B cell (primary cell): Measurements from ENCODE around the gene QSOX2. TPM values are rescaled to one million over a fixed set of nuclear protein-coding genes. Genes with fewer than 3 reads are reported as not detected.

Experiments
- ATAC-seq: fragments of 200-7000 bp; cut with Tn5 transposase; one replicate; pipeline ENCODE4 v1.10.0; 2021; ENCODE audit warnings: low read depth, mild to moderate bottlenecking, moderate number of reproducible peaks, moderate library complexity
- CTCF ChIA-PET: fragments of 350-600 bp; sonication (Branson Sonifier 250); formaldehyde crosslinking; loops from one replicate; lab custom pipeline; 2021; ENCODE audit warnings: antibody characterized with exemption, inconsistent platforms; lab: Charles Lee
- POLR2A ChIA-PET: fragments of 350-600 bp; sonication (Branson Sonifier 250); formaldehyde crosslinking; loops from one replicate; lab custom pipeline; 2021; ENCODE audit warnings: antibody characterized with exemption; lab: Charles Lee
- DNase-seq: peaks from one replicate; pipeline ENCODE4 v3.0.0; 2013
- H2AFZ ChIP-seq: 2 replicates; pipeline ENCODE4 v1.6.1; 2012; ENCODE audit warnings: mild to moderate bottlenecking, low read depth, low read length; ENCODE audit not compliant: insufficient read depth, poor library complexity, severe bottlenecking
- H3K27ac ChIP-seq, 2 donors: 1 replicate in 1 of 2; 2 replicates in 1 of 2; pipeline ENCODE4 v1.5.1; 2012 to 2013; ENCODE audit warnings: low read length in 2 of 2, mild to moderate bottlenecking in 2 of 2, moderate library complexity in 1 of 2
- H3K27me3 ChIP-seq, 4 experiments: fragments of 200-600 bp in 1 of 4; sonication (generic) in 1 of 4; replicated peaks in 1 of 4; 1 replicate in 2 of 4; 2 replicates in 2 of 4; pipeline versions ENCODE4 v1.6.1 to v1.7.0; 2013 to 2016; ENCODE audit warnings: low read length in 3 of 4, mild to moderate bottlenecking in 2 of 4, mixed read lengths in 1 of 4, moderate library complexity in 1 of 4; ENCODE audit not compliant: insufficient read depth in 4 of 4, control insufficient read depth in 3 of 4; ENCODE audit errors: control extremely low read depth in 1 of 4
- H3K36me3 ChIP-seq, 2 experiments: replicated peaks in 1 of 2; 1 replicate in 1 of 2; 2 replicates in 1 of 2; pipeline versions ENCODE4 v1.6.1 to v1.7.1; 2013; ENCODE audit warnings: low read length in 1 of 2; ENCODE audit not compliant: insufficient read depth in 2 of 2, control insufficient read depth in 1 of 2; ENCODE audit errors: control extremely low read depth in 1 of 2, extremely low read depth in 1 of 2
- H3K4me1 ChIP-seq, 2 donors: fragments of 200-600 bp in 1 of 2; sonication (generic) in 1 of 2; 1 replicate in 1 of 2; 2 replicates in 1 of 2; pipeline versions ENCODE4 v1.5.1 to v1.6.1; 2013 to 2017; ENCODE audit warnings: low read length in 2 of 2; ENCODE audit not compliant: control insufficient read depth in 2 of 2, insufficient read depth in 2 of 2
- H3K4me2 ChIP-seq: replicated peaks from 2 replicates; pipeline ENCODE3; 2012; ENCODE audit warnings: mild to moderate bottlenecking, low read depth, low read length; ENCODE audit not compliant: poor library complexity, severe bottlenecking
- H3K4me3 ChIP-seq, 5 experiments: fragments of 200-600 bp in 1 of 5; sonication (generic) in 1 of 5; 1 replicate in 3 of 5; 2 replicates in 2 of 5; pipeline versions ENCODE4 v1.5.1 to v1.7.0; 2011 to 2016; ENCODE audit warnings: low read length in 4 of 5, mild to moderate bottlenecking in 4 of 5, low read depth in 2 of 5, control low read depth in 1 of 5, moderate library complexity in 1 of 5; ENCODE audit not compliant: insufficient read depth in 1 of 5; ENCODE audit errors: control extremely low read depth in 1 of 5, extremely low read depth in 1 of 5
- H3K79me2 ChIP-seq: fragments of 200-600 bp; sonication (generic); one replicate; pipeline ENCODE4 v1.6.0; 2016; ENCODE audit warnings: low read length; ENCODE audit not compliant: control insufficient read depth, insufficient read depth
- H3K9ac ChIP-seq: fragments of 200-600 bp; sonication (generic); 2 replicates; pipeline ENCODE4 v1.6.1; 2017; ENCODE audit warnings: mild to moderate bottlenecking, low read length, moderate library complexity
- H3K9me3 ChIP-seq, 3 donors: one replicate each; pipeline versions ENCODE4 v1.6.1 to v1.7.1; 2013; ENCODE audit warnings: low read length in 2 of 3; ENCODE audit not compliant: control insufficient read depth in 2 of 3, insufficient read depth in 1 of 3; ENCODE audit errors: control extremely low read depth in 1 of 3
- H4K20me1 ChIP-seq: 2 replicates; pipeline ENCODE4 v1.6.0; 2012; ENCODE audit warnings: mild to moderate bottlenecking, low read length; ENCODE audit not compliant: insufficient read depth, control insufficient read depth, poor library complexity, severe bottlenecking
- H3K27ac Mint-ChIP-seq: one replicate; pipeline ENCODE4 v1.8.0; 2021; ENCODE audit warnings: mixed read lengths
- H3K27me3 Mint-ChIP-seq: one replicate; pipeline ENCODE4 v1.8.0; 2021; ENCODE audit warnings: mixed read lengths
- H3K4me1 Mint-ChIP-seq: one replicate; pipeline ENCODE4 v1.8.0; 2021; ENCODE audit warnings: mixed read lengths
- H3K4me3 Mint-ChIP-seq: one replicate; pipeline ENCODE4 v1.8.0; 2021; ENCODE audit warnings: mixed read lengths
- H3K9me3 Mint-ChIP-seq: one replicate; pipeline ENCODE4 v1.8.0; 2022; ENCODE audit warnings: mixed read lengths; ENCODE audit not compliant: insufficient read depth
- CTCF ChIP-seq: fragments of 200-600 bp; IDR thresholded peaks from one replicate; pipeline ENCODE4 v1.8.0; 2022; ENCODE audit warnings: antibody characterized with exemption, mild to moderate bottlenecking
- EZH2 ChIP-seq: IDR thresholded peaks from 2 replicates; pipeline ENCODE4 v1.6.1; 2012; ENCODE audit warnings: borderline replicate concordance, low read depth, mild to moderate bottlenecking, moderate library complexity, low read length; ENCODE audit not compliant: insufficient read depth, poor library complexity, severe bottlenecking
- WGBS: methylation state at CpG from one replicate; pipeline ENCODE4 v1.1.5; 2013; ENCODE audit warnings: missing lambda C conversion rate; ENCODE audit not compliant: insufficient coverage; 5-methylcytosine and 5-hydroxymethylcytosine counted together
- intact Hi-C: fragments of 100-400 bp; cut with micrococcal nuclease; formaldehyde crosslinking; loops from one replicate; pipeline ENCODE4 v1.10.0; 2022
- polyA plus RNA-seq: library from polyadenylated mRNA; depleted of rRNA; stranded (reverse); fragments of >200 nt; gene quantifications from 2 replicates; pipeline ENCODE4 v1.2.3, GENCODE V29; 2012
- total RNA-seq, 2 donors: library from RNA; stranded (reverse); fragments of 120-200 nt in 1 of 2; gene quantifications; 1 replicate in 1 of 2; 2 replicates in 1 of 2; pipeline versions ENCODE4 v1.2.3 to v1.2.4, GENCODE V29; 2013 to 2022

The QSOX2 gene
- total and polyA plus RNA-seq, 2 donors (not counting 1 experiment from before 2014, with no cell fraction given), result 62.9 to 139 TPM

GRCh38 chr9:136173648-136174290 is 71.8 kb downstream of the QSOX2 start:
- Histone ChIP-seq H4K20me1 (no peaks in the 10 kb centered on the region), H3K4me2 (no peak overlapping the region), H3K4me3 (no peak overlapping the region), H2AFZ (no peak overlapping the region), H3K9ac (no peak overlapping the region), H3K79me2 (no peaks in the 10 kb centered on the region), H3K36me3 (no peaks in the 10 kb centered on the region), H3K27ac (no peak overlapping the region), H3K9me3 (peaks cover 0 to 6% (median 0%) of the 10 kb centered on the region in 3 donors), H3K27me3 (peaks cover 0 to 34% (median 4%) of the 10 kb centered on the region in 4 experiments), H3K4me1 (peaks cover 0 to 15% of the 10 kb centered on the region in 2 donors)
- POLR2A ChIA-PET, result no interaction called here
- Mint-ChIP-seq H3K9me3 (no peaks in the 10 kb centered on the region), H3K27me3 (peaks cover 12% of the 10 kb centered on the region), H3K4me1 (peaks cover 11% of the 10 kb centered on the region), H3K27ac (no peak overlapping the region), H3K4me3 (no peak overlapping the region)
- intact Hi-C loops, result no loop called here
- CTCF ChIA-PET, result interaction anchor here (0.8 kb wide), 1 partner anchor 70 kb away, joined by 4 read pairs; no protein-coding TSS in a partner anchor
- ATAC-seq (no peak), DNase-seq (no peak)
- TF ChIP-seq CTCF, result no peak
- TF ChIP-seq EZH2, result no peak
- WGBS, result 92% methylated on average over 14 of the region's 14 CpGs

GRCh38 chr9:136172412-136173079 is 73.1 kb downstream of the QSOX2 start:
- WGBS, result 83% methylated on average over 16 of the region's 16 CpGs
- Histone ChIP-seq H3K36me3 (no peaks in the 10 kb centered on the region), H4K20me1 (no peaks in the 10 kb centered on the region), H3K4me1 (peaks cover 0 to 15% of the 10 kb centered on the region in 2 donors), H3K4me2 (no peak overlapping the region), H3K27ac (no peak overlapping the region), H3K27me3 (peaks cover 0 to 35% (median 4%) of the 10 kb centered on the region in 4 experiments), H3K4me3 (no peak overlapping the region), H3K9me3 (peaks cover 0 to 6% (median 0%) of the 10 kb centered on the region in 3 donors), H3K9ac (no peak overlapping the region), H3K79me2 (no peaks in the 10 kb centered on the region), H2AFZ (no peak overlapping the region)
- Mint-ChIP-seq H3K9me3 (no peaks in the 10 kb centered on the region), H3K4me1 (peaks cover 11% of the 10 kb centered on the region), H3K4me3 (no peak overlapping the region), H3K27me3 (peaks cover 18% of the 10 kb centered on the region), H3K27ac (no peak overlapping the region)
- TF ChIP-seq CTCF, result no peak
- no peak for TF ChIP-seq EZH2
- CTCF ChIA-PET, result interaction anchor here (2.3 to 8.7 kb wide), 4 partner anchors 67 to 111 kb away, joined by 9 to 103 read pairs (median 42); no protein-coding TSS in a partner anchor
- POLR2A ChIA-PET, result no interaction called here
- ATAC-seq (no peak), DNase-seq (no peak)
- intact Hi-C loops, result no loop called here
